ENCODE data around the gene FAM78A.
"Not testable (repeated sequence)": the region's sequence is repeated elsewhere in the genome, so short reads cannot be mapped to it uniquely, and the experiment has no call there.

Gene FAM78A

DNA sequence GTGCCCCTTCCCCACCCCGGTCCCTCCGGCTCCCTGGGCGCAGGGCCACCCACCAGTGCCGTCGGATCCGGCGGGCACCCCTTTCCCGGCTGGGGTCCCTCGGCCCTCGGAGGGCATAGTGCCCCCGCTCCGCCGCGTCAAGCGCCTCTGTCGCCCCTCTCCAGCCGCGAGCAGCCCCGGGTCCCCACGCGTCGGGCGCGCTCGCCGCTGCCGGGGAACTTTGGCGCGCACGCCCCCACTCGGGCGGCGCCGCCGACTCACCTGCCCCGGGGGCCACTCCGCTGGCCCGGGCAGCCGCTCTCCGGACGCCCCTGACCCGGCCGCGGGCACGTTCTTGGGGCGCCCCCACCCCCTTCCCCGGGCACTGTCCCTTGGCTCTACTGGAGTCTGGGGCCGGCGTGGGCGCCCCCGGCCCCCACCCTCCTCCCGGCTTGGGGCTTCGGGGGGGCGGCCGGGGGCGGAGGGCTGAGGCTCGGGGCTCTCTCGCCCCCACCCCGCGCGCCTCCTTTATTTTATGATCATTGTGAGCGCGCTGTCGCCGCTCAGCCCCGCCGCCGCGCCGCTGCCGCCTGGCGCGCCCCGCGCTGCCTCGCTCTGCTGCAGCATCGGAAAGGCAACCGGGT lies 1.1 kb upstream of the FAM78A start:
- Histone ChIP-seq H3K27me3 (ENCODE audit: control insufficient read depth, insufficient read depth, low read length) (peaks cover 48% of the 10 kb centered on the region), H3K9me3 (ENCODE audit: control insufficient read depth, low read length) (no peaks in the 10 kb centered on the region), H3K9ac (ENCODE audit: low read length) (no peak overlapping the region), H3K4me1 (ENCODE audit: control insufficient read depth, insufficient read depth, low read length) (peaks cover 10% of the 10 kb centered on the region), H3K36me3 (ENCODE audit: control insufficient read depth, insufficient read depth, low read length) (no peaks in the 10 kb centered on the region), H3K4me3 (ENCODE audit: low read length) (no peak overlapping the region)

DNA sequence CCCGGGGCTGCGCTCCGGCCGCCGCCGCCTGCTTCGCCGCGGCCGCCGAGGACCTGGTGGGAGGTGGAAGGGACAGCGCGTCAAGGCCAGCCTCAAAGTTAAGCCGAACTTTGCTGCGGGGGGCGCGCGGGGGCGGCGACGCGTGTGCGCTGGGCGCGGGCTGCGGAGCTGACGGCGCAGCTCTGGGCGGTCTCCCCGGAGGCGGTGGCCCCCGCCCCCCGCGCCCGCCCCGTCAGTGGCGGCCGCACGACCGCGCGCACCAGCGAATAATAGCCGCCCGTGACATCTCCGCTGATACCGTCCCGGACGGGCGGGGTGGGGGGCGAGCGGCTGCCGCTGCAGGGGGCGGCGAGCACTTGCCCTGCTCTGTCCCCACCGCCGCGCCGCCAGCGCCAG lies 579 bp upstream of the FAM78A start:
- peaks cover 43% of the 10 kb centered on the region for H3K27me3 ChIP-seq (ENCODE audit: control insufficient read depth, insufficient read depth, low read length)
- H3K4me1 ChIP-seq (ENCODE audit: control insufficient read depth, insufficient read depth, low read length), result peaks cover 10% of the 10 kb centered on the region
- H3K36me3 ChIP-seq (ENCODE audit: control insufficient read depth, insufficient read depth, low read length), result no peaks in the 10 kb centered on the region
- H3K4me3 ChIP-seq (ENCODE audit: low read length), result no peak overlapping the region
- no peaks in the 10 kb centered on the region for H3K9me3 ChIP-seq (ENCODE audit: control insufficient read depth, low read length)
- H3K9ac ChIP-seq (ENCODE audit: low read length), result no peak overlapping the region

- H3K4me3 ChIP-seq (ENCODE audit: low read length), result no peak overlapping the region
- H3K36me3 ChIP-seq (ENCODE audit: control insufficient read depth, insufficient read depth, low read length), result no peaks in the 10 kb centered on the region
- H3K9ac ChIP-seq (ENCODE audit: low read length), result peak overlapping the region; percentile 53
- peaks cover 10% of the 10 kb centered on the region for H3K4me1 ChIP-seq (ENCODE audit: control insufficient read depth, insufficient read depth, low read length)
- no peaks in the 10 kb centered on the region for H3K9me3 ChIP-seq (ENCODE audit: control insufficient read depth, low read length)
- peaks cover 29% of the 10 kb centered on the region for H3K27me3 ChIP-seq (ENCODE audit: control insufficient read depth, insufficient read depth, low read length)
Measured at GRCh38 chr9:131275332-131276093, 797 bp downstream of the FAM78A start.

- Histone ChIP-seq H3K4me3 (ENCODE audit: low read length) (no peak overlapping the region), H3K27me3 (ENCODE audit: control insufficient read depth, insufficient read depth, low read length) (peaks cover 25% of the 10 kb centered on the region), H3K9ac (ENCODE audit: low read length) (peak overlapping the region; percentile 53), H3K36me3 (ENCODE audit: control insufficient read depth, insufficient read depth, low read length) (no peaks in the 10 kb centered on the region), H3K9me3 (ENCODE audit: control insufficient read depth, low read length) (no peaks in the 10 kb centered on the region), H3K4me1 (ENCODE audit: control insufficient read depth, insufficient read depth, low read length) (peaks cover 10% of the 10 kb centered on the region)
Measured at GRCh38 chr9:131274674-131275331, 1.5 kb downstream of the FAM78A start.

DNA sequence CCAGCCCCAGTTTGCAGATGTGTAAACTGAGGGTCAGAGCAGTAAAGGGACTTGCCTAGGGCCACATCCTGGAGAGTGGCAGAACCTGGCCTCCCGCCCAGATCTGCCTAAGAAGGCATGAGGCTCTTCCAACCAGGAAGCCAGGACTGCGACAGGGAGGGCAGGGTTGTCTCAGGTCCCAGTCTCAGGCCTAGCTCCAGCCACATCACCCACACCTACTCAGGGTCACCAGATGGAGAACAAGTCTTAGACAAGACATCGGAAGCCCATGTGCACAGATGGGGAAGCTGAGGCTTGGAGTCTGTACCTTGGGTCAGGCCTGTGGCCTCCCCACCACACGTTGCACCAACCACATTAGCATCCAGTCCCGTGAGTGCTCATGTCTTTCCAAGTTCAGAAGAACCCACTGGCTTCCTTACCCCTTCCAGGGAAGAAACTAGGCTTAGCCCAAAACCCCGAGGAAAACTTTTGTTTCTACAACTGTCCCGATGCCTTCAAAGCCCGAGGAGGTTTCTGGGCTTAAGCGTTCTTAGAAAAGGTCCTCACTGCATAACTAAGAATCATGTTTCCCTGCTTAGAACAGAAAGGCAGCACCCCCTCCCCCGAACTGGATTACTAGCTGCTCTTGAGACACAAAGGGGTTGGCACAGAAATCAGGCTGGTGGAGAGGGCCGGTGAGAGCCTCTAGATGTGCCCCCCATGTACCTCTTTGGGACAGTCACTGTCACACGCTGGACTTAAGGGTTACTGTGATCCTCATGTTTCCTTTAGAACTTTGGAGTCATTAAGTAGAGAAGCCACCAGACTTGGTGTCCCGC lies 2.2 kb downstream of the FAM78A start:
- no peaks in the 10 kb centered on the region for H3K36me3 ChIP-seq (ENCODE audit: control insufficient read depth, insufficient read depth, low read length)
- H3K27me3 ChIP-seq (ENCODE audit: control insufficient read depth, insufficient read depth, low read length), result peaks cover 20% of the 10 kb centered on the region
- H3K4me3 ChIP-seq (ENCODE audit: low read length), result no peak overlapping the region
- peak overlapping the region; percentile 53 for H3K9ac ChIP-seq (ENCODE audit: low read length)
- no peaks in the 10 kb centered on the region for H3K9me3 ChIP-seq (ENCODE audit: control insufficient read depth, low read length)
- peaks cover 10% of the 10 kb centered on the region for H3K4me1 ChIP-seq (ENCODE audit: control insufficient read depth, insufficient read depth, low read length)

DNA sequence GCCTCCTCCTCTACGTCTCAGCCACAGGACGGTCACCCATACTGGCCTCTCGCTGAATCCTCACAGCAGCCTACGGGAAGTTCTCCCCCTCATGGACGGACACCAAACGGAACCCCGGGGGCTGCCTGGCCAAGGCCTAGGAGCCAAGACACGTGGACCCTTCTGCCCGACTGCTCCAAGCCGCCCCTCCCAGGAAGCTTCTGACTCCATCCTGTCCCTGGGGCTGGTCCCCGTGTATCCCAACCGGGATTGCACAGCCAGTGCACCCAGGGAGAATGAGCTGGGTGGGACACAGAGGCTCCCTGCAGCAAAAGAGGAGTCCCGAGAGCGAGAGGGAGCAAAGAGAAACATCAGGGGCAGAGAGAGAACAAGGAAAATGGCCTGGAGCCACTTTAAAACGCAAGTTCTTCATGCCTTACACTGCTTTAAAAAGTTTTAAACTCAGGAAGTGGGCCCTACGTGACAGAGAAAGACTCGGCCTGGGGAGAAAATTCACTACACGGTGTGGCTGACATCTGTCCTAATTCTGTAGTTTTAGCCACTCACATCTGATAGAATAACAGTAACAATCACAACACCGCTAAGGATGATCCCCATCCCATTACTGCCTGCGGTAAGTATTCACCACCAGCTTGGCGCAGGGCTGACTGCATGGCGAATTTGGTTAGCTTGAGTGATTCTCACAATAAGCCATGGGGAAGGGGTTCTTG lies 3.0 kb downstream of the FAM78A start:
- Histone ChIP-seq H3K27me3 (ENCODE audit: control insufficient read depth, insufficient read depth, low read length) (peaks cover 18% of the 10 kb centered on the region), H3K9me3 (ENCODE audit: control insufficient read depth, low read length) (no peaks in the 10 kb centered on the region), H3K36me3 (ENCODE audit: control insufficient read depth, insufficient read depth, low read length) (no peaks in the 10 kb centered on the region), H3K4me1 (ENCODE audit: control insufficient read depth, insufficient read depth, low read length) (peaks cover 3% of the 10 kb centered on the region), H3K4me3 (ENCODE audit: low read length) (no peak overlapping the region), H3K9ac (ENCODE audit: low read length) (peak overlapping the region; percentile 53)

GRCh38 chr9:131272212-131272611 lies 4.1 kb downstream of the FAM78A start:
- Histone ChIP-seq H3K4me3 (ENCODE audit: low read length) (no peak overlapping the region), H3K36me3 (ENCODE audit: control insufficient read depth, insufficient read depth, low read length) (no peaks in the 10 kb centered on the region), H3K4me1 (ENCODE audit: control insufficient read depth, insufficient read depth, low read length) (no peaks in the 10 kb centered on the region), H3K9me3 (ENCODE audit: control insufficient read depth, low read length) (no peaks in the 10 kb centered on the region), H3K9ac (ENCODE audit: low read length) (no peak overlapping the region), H3K27me3 (ENCODE audit: control insufficient read depth, insufficient read depth, low read length) (peaks cover 15% of the 10 kb centered on the region)

DNA sequence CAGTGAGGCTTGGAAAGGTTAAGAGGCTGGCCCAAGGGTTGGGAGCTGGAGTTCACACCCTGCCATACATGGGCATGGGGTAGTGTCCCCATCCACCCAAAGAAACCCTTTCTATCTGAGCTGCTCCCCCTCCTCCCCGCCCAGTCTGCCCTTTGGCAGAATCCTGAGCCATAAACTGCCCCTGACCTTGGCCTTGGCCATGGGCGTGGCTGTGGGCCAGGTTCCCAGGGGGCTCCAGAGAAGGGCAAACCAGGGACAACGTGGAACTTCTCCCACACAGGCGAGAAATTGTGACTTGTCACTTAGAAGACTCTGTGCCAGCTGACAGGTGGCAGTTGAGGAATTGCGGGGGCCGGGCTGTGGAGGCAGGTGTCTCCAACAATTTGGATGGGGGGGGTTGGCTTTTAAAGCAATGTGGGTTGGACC lies 4.8 kb downstream of the FAM78A start:
- H3K4me3 ChIP-seq (ENCODE audit: low read length), result no peak overlapping the region
- H3K27me3 ChIP-seq (ENCODE audit: control insufficient read depth, insufficient read depth, low read length), result peaks cover 12% of the 10 kb centered on the region
- H3K9ac ChIP-seq (ENCODE audit: low read length), result no peak overlapping the region
- H3K9me3 ChIP-seq (ENCODE audit: control insufficient read depth, low read length), result no peaks in the 10 kb centered on the region
- no peaks in the 10 kb centered on the region for H3K36me3 ChIP-seq (ENCODE audit: control insufficient read depth, insufficient read depth, low read length)
- H3K4me1 ChIP-seq (ENCODE audit: control insufficient read depth, insufficient read depth, low read length), result no peaks in the 10 kb centered on the region

DNA sequence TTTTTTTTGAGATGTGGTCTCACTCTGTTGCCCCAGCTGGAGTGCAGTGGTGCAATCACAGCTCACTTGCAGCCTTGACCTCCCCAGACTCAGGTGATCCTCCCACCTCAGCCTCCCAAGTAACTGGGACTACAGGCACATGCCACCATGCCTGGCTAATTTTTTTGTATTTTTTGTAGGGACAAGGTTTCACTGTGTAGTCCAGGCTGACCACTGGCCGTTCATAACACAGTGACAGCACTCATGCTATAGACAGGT lies 5.4 kb downstream of the FAM78A start:
- H3K9me3 ChIP-seq (ENCODE audit: control insufficient read depth, low read length); H3K4me3 ChIP-seq (ENCODE audit: low read length); H3K9ac ChIP-seq (ENCODE audit: low read length): not testable (repeated sequence)

GRCh38 chr9:131270171-131271015 lies 5.9 kb downstream of the FAM78A start:
- Histone ChIP-seq H3K4me1 (ENCODE audit: control insufficient read depth, insufficient read depth, low read length) (no peaks in the 10 kb centered on the region), H3K36me3 (ENCODE audit: control insufficient read depth, insufficient read depth, low read length) (no peaks in the 10 kb centered on the region), H3K27me3 (ENCODE audit: control insufficient read depth, insufficient read depth, low read length) (peaks cover under 1% of the 10 kb centered on the region), H3K4me3 (ENCODE audit: low read length) (no peak overlapping the region), H3K9ac (ENCODE audit: low read length) (no peak overlapping the region), H3K9me3 (ENCODE audit: control insufficient read depth, low read length) (no peaks in the 10 kb centered on the region)

More for the DNA sequence above, 5.4 kb downstream of the FAM78A start:
- not testable (repeated sequence) for H3K36me3 ChIP-seq (ENCODE audit: control insufficient read depth, insufficient read depth, low read length); H3K27me3 ChIP-seq (ENCODE audit: control insufficient read depth, insufficient read depth, low read length); H3K4me1 ChIP-seq (ENCODE audit: control insufficient read depth, insufficient read depth, low read length)
